Right hindlimb (tissue), 1 donor: ENCODE measurements around the gene FOSL1.

ENCODE experiments used
- DNase-seq: peaks from one replicate; pipeline ENCODE4 v3.0.0-alpha.2; 2018

The FOSL1 gene

DNA sequence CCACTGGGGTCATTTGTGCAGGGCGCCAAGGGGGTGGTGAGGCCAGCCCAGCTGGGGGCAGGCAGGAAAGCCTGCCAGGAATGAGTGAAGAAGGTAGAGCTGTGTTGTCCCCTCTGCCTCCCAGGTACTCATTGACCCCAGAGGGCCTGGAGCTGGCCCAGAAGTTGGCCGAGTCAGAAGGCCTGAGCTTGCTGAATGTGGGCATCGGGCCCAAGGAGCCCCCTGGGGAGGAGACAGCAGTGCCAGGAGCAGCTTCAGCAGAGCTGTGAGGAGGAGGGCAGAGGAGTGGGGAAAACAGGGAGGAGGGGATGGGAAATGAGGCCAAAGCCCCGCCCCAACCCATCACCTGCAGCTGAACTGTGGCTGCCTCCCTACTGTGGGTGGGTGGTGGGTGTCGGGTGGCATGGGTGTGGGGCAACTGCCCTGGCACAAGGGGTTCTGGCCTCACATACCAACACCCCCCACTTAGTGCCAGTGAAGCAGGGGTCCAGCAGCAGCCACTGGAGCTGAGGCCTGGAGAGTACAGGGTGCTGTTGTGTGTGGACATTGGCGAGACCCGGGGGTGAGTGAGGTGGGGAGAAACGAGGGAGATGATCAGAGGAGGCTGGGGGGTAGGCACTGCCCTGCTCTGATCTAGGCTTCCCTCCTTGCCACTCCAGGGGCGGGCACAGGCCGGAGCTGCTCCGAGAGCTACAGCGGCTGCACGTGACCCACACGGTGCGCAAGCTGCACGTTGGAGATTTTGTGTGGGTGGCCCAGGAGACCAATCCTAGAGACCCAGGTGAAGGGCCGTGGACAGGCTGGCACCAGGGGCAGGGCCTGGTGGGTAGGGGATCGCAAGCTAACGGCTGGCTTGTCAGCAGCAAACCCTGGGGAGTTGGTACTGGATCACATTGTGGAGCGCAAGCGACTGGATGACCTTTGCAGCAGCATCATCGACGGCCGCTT, 37.0 kb downstream of the FOSL1 start:
- peak; percentile 42 for DNase-seq

DNA sequence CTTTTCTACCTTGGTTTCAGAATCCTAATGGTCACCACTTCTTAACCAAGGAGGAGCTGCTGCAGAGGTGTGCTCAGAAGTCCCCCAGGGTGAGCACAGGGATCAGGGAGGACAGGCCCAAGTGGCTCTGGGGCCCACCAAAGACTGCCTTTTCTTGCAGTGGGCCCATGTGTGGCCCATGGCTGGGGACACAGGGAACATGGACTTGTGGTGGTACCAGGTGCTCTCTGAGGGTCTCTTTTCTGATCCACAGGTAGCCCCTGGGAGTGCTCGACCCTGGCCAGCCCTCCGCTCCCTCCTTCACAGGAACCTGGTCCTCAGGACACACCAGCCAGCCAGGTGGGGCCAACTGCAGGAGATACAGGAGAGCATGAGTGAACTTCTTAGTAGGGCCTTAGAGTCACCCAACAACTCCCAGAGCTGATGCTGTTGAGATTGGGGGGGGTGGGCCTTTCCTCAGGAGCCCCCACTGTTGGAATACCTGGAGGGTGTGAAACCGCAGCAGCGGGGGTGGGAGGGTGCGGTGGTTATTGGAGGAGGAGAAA, 37.9 kb downstream of the FOSL1 start:
- DNase-seq: peak; percentile 24

DNA sequence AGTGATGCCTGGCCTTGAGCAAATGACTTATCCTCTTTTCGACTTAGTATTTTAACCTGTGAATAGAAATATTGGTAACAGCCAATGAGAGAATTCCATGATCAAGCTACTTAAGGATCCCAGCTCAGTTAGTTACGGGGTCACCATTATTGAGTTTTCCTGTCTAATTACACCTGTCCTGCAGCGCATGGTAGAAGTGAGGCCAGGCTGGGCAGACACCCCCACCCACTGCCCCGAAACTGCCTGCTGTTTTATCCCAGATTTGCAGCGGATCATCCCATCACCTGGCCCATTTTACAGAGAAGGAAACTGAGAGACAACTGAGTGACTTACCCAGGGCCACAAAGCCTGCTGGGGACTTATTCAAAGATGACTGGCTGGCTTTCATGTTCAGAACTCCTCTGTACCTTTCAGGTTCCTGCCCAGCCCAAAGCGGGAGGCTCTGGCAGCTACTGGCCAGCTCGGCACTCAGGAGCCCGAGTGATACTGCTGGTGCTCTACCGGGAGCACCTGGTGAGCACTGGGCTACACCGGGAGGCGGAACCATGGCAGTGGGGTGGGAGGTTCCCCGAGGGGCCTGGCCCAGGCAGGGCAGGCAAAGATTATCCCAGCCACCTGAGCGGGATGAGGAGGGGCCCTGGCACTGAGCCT, 38.5 kb downstream of the FOSL1 start:
- DNase-seq: no peak

DNA sequence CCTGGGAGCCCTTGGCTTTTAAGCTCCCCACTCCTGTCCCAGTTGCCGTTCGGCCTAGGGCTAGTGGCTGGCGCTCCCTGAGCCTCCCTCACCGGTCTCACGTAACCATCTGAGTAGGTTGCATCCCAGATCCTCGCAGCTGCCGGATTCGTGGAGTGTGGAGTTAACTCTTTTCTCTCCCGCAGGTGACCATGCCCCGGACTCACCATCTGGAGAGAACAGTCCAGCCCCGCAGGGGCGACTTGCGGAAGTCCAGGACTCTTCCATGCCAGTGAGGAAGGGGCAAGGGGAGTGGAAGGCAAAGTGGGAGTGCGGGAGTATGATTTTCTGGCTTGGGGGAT, 39.1 kb downstream of the FOSL1 start:
- no peak for DNase-seq

DNA sequence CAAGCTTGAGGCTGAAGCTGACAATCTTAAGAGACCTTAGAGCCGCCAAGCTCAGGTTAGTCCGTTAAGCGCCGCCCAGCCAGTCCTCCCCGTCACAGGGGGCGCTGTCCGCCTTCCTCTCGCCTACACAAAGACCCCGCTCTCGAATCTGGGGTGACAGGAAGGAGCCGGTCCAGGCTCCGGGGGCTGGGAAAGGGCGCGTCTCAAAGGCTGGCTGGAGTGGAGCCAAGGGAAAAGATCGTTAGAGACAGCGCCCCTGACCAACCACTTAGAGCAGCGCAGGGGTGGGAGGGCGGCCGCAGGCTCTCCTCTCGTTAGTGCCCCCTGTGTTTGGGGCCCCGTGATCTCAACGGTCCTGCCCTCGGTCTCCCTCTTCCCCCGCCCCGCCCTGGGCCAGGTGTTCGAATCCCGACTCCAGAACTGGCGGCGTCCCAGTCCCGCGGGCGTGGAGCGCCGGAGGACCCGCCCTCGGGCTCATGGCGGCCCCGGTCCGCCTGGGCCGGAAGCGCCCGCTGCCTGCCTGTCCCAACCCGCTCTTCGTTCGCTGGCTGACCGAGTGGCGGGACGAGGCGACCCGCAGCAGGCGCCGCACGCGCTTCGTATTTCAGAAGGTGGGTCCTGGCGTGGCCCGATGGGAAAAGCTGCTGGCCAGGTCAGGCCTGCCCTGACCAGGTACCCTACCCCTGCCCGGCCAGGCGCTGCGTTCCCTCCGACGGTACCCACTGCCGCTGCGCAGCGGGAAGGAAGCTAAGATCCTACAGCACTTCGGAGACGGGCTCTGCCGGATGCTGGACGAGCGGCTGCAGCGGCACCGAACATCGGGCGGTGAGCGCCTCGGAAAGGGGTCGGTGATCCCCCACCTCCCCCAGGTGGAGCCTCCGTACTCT, 39.7 kb downstream of the FOSL1 start, which contains the start of gene MUS81:
Gene MUS81 (plus strand): TSS at position 156 of the 887 bp plus-strand sequence. CDS start 321 bp downstream, at position 477.
- peak; percentile 98 for DNase-seq

DNA sequence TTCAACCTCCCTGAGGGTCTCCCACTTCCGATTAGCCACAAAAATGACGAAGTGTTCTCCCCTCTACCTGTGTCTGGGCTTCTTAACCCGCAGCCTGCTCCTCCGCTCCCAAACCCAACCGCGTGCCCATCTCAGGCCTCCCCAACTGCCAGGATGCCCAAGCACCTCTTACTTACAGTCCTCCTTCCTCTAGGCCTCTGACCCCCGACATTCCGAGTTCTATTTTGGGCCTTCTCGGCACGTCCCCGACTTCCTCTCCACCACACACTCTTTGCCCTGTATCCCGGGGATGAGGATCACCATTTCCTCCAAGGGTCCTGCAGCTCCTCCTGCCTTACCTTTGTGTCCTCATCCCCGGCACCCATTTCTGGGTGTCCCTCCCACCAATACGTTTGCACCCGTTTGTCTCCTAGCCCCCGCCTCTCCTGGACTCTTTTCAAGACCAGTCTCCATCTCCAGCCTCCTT, 40.3 kb downstream of the FOSL1 start:
- no peak for DNase-seq

DNA sequence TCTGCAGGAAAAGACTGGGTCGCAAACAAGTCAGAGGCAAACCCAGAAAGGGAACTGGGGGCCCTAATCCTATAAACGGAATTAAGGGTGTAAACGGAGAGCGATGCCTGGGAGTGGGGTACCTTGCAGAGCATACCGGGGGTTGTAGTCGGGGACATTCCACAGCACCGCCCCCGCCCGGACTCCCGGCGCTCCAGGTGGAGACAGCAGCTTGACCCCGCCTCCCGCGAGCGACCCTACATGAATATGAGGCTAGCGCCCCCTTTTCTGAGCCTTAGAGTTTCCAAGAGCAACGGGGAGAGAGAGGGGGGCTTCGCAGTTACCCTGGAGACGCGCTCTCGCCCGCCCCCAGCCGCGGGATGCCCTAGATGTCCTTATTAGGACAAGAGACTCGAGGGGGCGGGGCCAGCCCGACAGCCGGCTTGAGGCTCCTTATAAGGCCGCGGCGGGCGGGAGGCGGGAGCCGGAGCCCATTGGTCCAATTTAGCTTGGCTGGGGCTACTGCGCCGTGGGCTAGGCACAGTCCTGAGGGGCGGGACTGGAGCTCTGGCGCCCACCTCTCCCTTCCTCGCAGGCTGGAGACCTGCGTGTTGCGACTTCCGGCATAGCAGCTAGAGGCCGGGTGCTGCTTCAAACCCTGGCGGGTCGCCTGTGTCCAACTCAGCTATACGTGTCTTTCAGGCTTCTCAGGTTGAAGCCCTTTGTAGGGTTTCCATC, 40.9 kb downstream of the FOSL1 start:
- DNase-seq: peak; percentile 99

DNA sequence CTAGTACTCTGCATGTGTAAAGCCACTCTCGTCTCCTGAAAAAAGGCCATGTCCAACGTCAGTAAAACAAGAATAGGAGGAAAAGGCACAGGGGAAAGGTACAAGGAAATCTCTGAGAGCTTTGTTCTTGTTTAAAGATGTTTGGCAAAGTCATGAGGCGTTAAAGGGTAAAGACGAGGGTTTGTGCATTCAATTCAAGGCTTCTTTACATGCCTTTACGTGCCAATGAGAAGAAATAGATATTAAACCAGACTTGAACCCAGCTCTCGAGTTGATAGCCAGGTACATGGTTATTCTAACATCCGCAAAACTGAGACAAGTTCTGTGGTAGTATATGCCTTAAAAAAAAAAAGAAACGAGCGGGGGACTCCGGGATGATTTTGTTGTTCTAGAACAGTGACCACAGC, 41.5 kb downstream of the FOSL1 start:
- no peak for DNase-seq

DNA sequence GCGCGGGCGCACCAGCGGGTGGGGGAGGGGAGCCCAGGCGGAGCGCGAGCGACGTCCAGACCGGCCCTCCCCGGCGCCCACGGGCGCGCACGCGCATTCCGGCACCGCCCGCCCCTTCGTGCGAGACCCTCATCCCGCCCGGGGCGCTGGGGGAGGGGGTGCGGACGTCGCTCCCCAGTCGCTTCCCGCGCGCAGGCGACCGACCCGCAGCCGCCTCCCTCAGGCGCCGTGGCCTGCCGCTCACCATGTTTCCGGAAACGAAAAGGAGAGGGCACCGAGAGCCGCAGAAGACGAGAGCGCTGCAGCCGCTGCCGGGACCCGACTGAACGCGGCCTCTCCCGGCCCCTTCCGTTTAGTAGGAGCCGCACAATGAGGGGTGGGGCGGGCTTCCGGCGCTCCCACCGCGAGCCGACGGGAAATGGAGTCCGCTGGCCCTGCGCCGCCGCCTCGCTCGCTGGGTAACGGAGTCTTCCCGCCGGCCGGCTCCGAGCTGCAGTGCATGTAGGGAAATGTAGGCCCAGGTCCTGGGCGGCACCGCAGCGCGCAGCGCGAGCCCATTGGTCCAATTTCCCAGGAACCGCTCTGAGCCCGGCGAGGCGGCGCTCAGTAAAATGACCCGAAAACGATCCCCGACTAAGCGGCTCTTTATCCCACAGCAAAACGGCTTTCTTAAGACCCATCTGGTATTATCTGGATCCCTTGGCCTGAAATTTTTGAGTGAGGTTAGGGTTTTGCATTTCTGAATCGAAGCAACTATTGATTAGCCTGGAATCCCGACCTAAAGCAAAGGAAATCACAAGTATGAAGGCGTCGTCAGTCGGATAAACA, 42.1 kb downstream of the FOSL1 start, which contains the start of gene CFL1:
Gene CFL1 (minus strand): TSS at position 328 of the 828 bp plus-strand sequence. CDS start 81 bp downstream, at position 247.
- DNase-seq: peak; percentile 99

DNA sequence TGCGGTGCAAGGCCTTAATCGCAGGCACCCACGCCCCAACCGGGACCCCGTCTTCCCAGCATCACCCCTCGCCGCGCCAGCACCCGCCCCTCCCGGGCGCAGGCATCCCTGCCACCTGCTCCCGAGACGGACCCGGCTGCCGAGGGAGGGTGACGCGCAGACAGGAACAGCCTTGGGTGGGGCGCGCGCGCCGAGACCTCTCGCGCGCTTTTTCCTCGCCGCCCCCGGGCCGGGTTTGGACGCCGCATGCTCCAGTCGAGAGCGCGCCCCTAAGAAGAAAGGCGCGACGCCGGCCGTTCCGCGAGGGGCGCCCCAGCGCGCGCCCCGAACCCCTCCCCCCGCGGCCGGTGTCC, 42.7 kb downstream of the FOSL1 start:
- DNase-seq: peak; percentile 77

DNA sequence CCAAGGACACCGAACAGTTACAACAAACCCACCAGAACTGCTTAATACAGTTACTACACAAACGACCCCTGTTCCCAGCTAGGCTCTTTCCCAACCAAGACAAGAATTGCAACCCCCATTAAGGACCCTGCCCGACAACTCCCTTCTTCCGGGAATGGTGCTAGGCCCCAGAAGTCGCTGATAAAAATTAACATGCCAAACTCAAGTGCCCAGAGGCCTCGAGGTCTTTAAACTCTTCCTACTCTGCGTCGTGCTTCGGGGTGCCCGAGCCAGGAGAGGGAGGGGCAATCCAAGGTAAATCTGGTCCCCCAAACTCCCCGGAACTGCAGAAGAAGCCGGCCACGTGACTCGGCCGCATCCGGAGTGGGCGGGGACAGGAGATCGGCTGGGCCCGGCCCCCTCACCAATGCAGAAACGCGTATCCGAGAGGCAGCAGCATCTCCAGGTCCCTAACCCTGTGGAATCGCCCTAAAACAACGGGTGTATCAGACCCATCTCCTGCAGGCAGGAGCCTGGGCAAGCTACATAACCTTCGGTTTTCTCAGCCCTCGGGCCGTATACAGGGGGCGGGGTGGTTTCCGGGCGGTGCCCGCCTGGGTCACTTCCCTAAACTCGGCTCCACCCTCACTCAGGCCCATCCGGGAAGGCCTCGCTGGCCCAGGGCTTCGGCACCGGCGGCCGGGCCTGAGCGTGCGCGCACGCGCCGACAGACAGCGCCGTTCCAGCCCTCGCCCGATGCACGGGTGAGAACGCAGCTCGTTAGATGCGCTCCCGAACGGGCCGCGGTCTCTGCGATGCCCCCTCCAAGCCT, 43.3 kb downstream of the FOSL1 start:
- DNase-seq: peak; percentile 85

DNA sequence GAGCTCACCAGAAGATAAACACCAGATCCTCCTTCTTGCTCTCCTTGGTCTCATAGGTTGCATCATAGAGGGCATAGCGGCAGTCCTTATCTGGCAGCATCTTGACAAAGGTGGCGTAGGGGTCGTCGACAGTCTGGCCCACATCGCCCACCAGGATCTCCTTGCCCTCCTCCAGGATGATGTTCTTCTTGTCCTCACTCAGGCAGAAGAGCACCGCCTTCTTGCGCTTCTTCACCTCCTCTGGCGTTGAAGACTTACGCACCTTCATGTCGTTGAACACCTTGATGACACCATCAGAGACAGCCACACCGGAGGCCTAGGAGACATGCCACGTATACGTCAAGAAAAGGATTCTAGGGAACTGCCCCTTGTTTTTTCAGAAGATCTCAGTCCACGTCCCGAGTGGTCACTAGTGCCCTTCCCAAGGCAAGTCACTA, 44.2 kb downstream of the FOSL1 start:
- no peak for DNase-seq

DNA sequence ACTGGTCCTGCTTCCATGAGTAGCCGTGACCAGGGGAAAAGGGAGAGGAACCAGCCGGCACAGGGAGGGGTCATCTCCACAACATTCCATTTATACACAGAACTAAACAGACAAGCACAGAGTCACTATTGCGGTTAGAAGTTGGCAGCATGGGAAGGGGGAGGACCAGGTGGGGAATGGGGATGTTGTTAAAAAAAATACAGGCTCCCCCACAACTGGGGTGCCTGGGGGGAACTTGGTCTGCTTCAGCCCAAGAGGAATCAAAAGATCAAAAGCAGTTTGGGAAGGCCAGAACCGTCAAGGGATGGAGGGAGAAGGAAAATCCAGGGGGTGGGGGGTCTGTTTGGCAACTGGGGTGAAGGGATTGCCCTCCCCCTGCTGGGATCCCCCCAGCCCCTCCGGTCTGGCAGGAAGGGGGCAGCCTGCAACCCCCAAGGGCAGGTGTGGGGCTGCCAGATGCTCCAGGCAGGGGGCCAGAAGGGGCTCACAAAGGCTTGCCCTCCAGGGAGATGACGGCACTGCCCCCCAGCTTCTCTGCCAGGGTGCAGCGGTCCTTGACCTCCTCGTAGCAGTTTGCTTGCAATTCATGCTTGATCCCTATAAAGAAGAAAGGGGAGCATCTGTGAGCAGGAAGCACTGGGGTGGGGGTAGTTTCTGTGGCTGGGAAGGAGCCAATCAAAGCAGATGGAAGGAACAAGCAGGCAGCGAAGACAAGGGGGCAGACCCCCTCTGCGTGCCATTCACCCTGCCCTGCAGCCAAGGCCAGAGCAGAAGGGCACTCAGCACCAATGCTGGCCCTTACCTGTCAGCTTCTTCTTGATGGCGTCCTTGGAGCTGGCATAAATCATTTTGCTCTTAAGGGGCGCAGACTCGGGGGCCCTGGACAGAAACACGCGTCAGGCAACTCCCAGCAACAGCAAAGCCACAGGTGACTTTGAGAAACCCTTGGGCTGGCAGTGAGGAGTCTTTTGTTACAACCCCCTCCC, 45.0 kb downstream of the FOSL1 start:
- DNase-seq: peak; percentile 23

DNA sequence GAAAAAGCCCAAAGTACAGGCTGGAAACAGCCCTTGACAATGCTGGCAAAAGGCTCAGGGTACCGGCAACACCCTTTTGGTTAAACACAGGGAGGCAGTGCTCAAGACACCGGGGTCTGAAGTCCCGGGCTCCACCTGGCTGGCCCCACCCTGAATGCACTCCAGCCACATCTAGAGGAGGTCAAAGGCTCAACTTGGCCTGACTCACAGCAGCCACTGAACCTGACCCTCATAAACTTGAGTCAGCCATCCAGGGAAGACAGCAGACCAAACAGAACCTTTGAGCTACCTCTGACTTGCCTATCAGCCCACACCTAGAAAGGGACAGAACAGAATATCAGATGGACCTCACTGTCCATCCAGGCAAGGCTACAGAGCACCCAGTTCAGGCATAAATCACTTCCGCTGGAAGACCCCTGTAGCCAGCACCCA, 46.0 kb downstream of the FOSL1 start:
- DNase-seq: no peak

DNA sequence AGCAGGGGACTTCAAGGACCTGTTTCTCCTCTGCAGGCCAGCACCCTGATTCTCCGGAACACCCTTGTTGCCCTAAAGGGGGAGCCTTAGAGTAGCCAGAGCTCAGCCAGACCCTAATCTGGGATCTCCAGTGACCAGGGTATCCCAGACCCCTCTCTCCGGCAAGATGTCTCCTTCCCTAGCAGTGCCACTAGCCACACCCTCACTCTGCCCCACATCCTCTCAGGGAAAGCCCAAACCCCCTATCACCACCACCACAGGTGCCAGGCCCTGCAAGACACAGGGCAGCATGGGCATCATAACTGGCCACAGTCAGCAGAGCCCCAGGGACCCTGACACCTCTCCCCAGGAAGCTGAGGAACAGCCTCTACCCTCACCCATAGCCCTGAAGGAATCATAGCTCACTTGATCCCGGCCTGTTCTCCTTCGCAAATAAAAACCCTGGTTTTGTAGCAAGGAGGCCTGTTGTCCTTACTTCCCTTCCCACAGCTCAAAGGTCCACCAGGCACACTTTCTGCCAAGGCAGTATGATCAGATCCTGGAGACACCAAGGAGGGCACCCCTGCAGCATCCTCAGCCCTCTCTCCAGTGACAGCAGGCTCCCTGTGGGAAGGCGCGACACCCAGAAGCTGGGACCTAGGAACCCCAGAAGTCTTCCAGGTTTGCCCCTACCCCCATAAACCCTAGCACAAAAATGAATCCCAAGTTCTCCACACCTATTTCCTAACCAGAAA, 46.8 kb downstream of the FOSL1 start:
- DNase-seq: no peak

DNA sequence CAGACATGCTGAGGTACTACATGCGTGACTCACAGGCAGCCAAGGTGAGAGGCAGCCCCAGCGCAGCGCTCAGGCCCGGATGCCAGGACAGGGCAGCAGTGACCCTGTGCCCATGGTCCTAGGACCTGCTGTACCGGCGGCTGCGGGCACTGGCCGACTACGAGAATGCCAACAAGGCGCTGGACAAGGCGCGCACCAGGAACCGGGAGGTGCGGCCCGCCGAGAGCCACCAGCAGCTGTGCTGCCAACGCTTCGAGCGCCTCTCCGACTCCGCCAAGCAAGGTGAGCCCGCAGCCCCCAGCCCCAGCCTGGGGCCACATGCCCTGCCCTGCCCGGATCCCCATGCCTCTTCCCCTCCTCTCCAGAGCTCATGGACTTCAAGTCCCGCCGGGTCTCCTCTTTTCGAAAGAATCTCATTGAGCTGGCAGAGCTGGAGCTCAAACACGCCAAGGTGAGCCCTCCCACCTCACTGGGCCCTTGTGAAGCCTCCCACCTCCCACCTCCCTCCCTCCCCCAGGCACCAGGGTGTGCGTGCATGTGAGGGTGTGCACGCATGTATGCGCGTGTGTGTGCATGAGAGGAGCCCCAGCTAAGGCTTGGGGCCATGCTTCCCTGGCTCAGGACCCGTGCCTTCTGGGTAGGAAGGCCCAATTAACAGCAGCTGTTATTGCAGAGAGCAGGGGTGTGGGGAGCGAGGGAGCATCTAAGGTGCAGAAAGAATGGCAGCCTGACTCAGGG, 47.5 kb downstream of the FOSL1 start:
- no peak for DNase-seq

DNA sequence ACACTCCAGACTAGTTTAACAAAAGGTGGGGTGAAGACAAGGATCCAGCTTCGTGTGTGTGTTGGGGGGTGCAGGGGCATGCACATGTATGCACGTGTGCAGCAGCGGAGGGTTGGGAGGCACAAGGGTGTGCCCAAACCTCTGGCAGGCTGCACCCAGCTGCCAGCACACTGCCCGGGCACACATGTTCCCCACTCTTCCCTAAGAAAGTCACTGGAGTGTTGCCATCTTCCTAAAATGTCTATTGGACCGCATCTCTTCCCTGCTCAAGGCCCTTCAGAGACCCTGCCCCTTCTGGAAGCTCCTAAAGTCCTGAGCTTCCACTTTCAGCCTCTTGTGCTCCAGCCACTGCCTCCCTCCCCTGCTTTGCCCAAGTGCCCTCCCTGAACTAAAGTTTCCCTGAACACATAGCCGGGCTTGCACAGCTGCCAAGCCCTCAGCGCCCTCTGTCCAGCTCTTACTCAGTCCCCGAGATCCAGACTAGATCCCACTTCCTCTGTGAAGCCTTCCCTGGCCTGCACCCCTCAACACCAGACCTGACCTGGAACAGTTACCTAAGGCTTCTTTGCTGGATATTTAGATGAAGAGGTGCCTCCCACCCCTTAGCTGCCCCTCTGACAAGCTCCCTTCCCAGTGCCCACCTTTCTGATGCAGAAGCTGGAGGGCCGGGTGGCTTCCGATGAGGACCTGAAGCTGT, 48.2 kb downstream of the FOSL1 start:
- no peak for DNase-seq
